HEK293 (cell line): Measurements from ENCODE around the gene SYNE2.

Source experiments
- IKZF3 ChIP-seq: fragments of 450-650 bp; IDR thresholded peaks from 2 replicates; pipeline ENCODE4 v1.5.0; 2018; ENCODE audit warnings: missing biosample characterization, mild to moderate bottlenecking, missing genetic modification characterization, moderate library complexity
- KLF17 ChIP-seq: fragments of 450-650 bp; formaldehyde crosslinking; IDR thresholded peaks from 2 replicates; pipeline ENCODE4 v1.5.1; 2016; ENCODE audit warnings: missing biosample characterization, missing genetic modification characterization
- KLF9 ChIP-seq: fragments of 450-650 bp; formaldehyde crosslinking; IDR thresholded peaks from 2 replicates; pipeline ENCODE4 v1.5.1; 2016; ENCODE audit warnings: missing biosample characterization, missing genetic modification characterization, low read depth
- MYNN ChIP-seq: fragments of 450-650 bp; formaldehyde crosslinking; IDR thresholded peaks from 2 replicates; pipeline ENCODE4 v1.5.1; 2016; ENCODE audit warnings: missing biosample characterization, missing genetic modification characterization, borderline replicate concordance
- OVOL3 ChIP-seq: fragments of 450-650 bp; formaldehyde crosslinking; IDR thresholded peaks from 2 replicates; pipeline ENCODE4 v1.5.1; 2016; ENCODE audit warnings: missing biosample characterization, missing genetic modification characterization
- PRDM1 ChIP-seq: fragments of 450-650 bp; formaldehyde crosslinking; IDR thresholded peaks from 2 replicates; pipeline ENCODE4; 2016; ENCODE audit warnings: missing biosample characterization, missing genetic modification characterization
- REST ChIP-seq: fragments of 450-650 bp; formaldehyde crosslinking; IDR thresholded peaks from 2 replicates; pipeline ENCODE4 v1.5.1; 2016; ENCODE audit warnings: missing biosample characterization, missing genetic modification characterization
- ZBTB8A ChIP-seq: fragments of 450-650 bp; formaldehyde crosslinking; IDR thresholded peaks from 2 replicates; pipeline ENCODE4 v1.5.1; 2016; ENCODE audit warnings: missing biosample characterization, missing genetic modification characterization
- ZFP3 ChIP-seq: fragments of 450-650 bp; formaldehyde crosslinking; IDR thresholded peaks from 2 replicates; pipeline ENCODE4 v1.5.1; 2016; ENCODE audit warnings: low read depth, missing biosample characterization, missing genetic modification characterization
- ZFP41 ChIP-seq: fragments of 450-650 bp; formaldehyde crosslinking; IDR thresholded peaks from 2 replicates; pipeline ENCODE4 v1.5.1; 2016; ENCODE audit warnings: missing biosample characterization, missing genetic modification characterization, borderline replicate concordance
- ZIC2 ChIP-seq: fragments of 450-650 bp; formaldehyde crosslinking; IDR thresholded peaks from 2 replicates; pipeline ENCODE4 v1.5.1; 2016; ENCODE audit warnings: missing biosample characterization, missing genetic modification characterization
- ZNF133 ChIP-seq: fragments of 450-650 bp; formaldehyde crosslinking; IDR thresholded peaks from 2 replicates; pipeline ENCODE4 v1.5.1; 2016; ENCODE audit warnings: missing biosample characterization, missing genetic modification characterization
- ZNF18 ChIP-seq: fragments of 450-650 bp; formaldehyde crosslinking; IDR thresholded peaks from 2 replicates; pipeline ENCODE4 v1.5.1; 2016; ENCODE audit warnings: missing biosample characterization, missing genetic modification characterization
- ZNF214 ChIP-seq: fragments of 450-650 bp; formaldehyde crosslinking; IDR thresholded peaks from 2 replicates; pipeline ENCODE4 v1.5.1; 2017; ENCODE audit warnings: missing biosample characterization, mild to moderate bottlenecking, missing genetic modification characterization, borderline replicate concordance
- ZNF223 ChIP-seq: fragments of 450-650 bp; formaldehyde crosslinking; IDR thresholded peaks from 2 replicates; pipeline ENCODE4 v1.5.1; 2016; ENCODE audit warnings: missing biosample characterization, missing genetic modification characterization
- ZNF292 ChIP-seq: fragments of 450-650 bp; formaldehyde crosslinking; IDR thresholded peaks from 2 replicates; pipeline ENCODE4 v1.5.1; 2016; ENCODE audit warnings: low read depth, missing biosample characterization, missing genetic modification characterization, borderline replicate concordance
- ZNF311 ChIP-seq: fragments of 450-650 bp; formaldehyde crosslinking; IDR thresholded peaks from 2 replicates; pipeline ENCODE4 v1.5.1; 2017; ENCODE audit warnings: missing biosample characterization, missing genetic modification characterization, borderline replicate concordance
- ZNF324 ChIP-seq: fragments of 450-650 bp; formaldehyde crosslinking; IDR thresholded peaks from 2 replicates; pipeline ENCODE4 v1.5.1; 2016; ENCODE audit warnings: missing biosample characterization, missing genetic modification characterization
- ZNF335 ChIP-seq: fragments of 450-650 bp; formaldehyde crosslinking; conservative IDR thresholded peaks from 2 replicates; pipeline ENCODE4 v1.5.1; 2016; ENCODE audit warnings: missing biosample characterization, missing genetic modification characterization
- ZNF433 ChIP-seq: fragments of 450-650 bp; formaldehyde crosslinking; IDR thresholded peaks from 2 replicates; pipeline ENCODE4 v1.5.1; 2016; ENCODE audit warnings: missing biosample characterization, missing genetic modification characterization, low read depth
- ZNF449 ChIP-seq: fragments of 450-650 bp; formaldehyde crosslinking; IDR thresholded peaks from 2 replicates; pipeline ENCODE4 v1.5.1; 2017; ENCODE audit warnings: missing biosample characterization, mild to moderate bottlenecking, missing genetic modification characterization, moderate library complexity
- ZNF580 ChIP-seq: fragments of 450-650 bp; formaldehyde crosslinking; IDR thresholded peaks from 2 replicates; pipeline ENCODE4 v1.5.1; 2016; ENCODE audit warnings: missing biosample characterization, missing genetic modification characterization
- ZNF610 ChIP-seq: fragments of 450-650 bp; formaldehyde crosslinking; IDR thresholded peaks from 2 replicates; pipeline ENCODE4 v1.5.1; 2016; ENCODE audit warnings: missing biosample characterization, missing genetic modification characterization, borderline replicate concordance
- ZNF639 ChIP-seq: fragments of 450-650 bp; formaldehyde crosslinking; IDR thresholded peaks from 2 replicates; pipeline ENCODE4 v1.5.1; 2016; ENCODE audit warnings: missing biosample characterization, missing genetic modification characterization
- ZNF707 ChIP-seq: fragments of 450-650 bp; formaldehyde crosslinking; IDR thresholded peaks from 2 replicates; pipeline ENCODE4 v1.5.1; 2016; ENCODE audit warnings: missing biosample characterization, missing genetic modification characterization
- ZNF76 ChIP-seq: fragments of 450-650 bp; formaldehyde crosslinking; IDR thresholded peaks from 2 replicates; pipeline ENCODE4; 2016; ENCODE audit warnings: low read depth, missing biosample characterization, missing genetic modification characterization, borderline replicate concordance
- ZNF792 ChIP-seq: fragments of 450-650 bp; formaldehyde crosslinking; IDR thresholded peaks from 2 replicates; pipeline ENCODE4 v1.5.1; 2016; ENCODE audit warnings: missing biosample characterization, missing genetic modification characterization
- ZSCAN16 ChIP-seq: fragments of 450-650 bp; formaldehyde crosslinking; IDR thresholded peaks from 2 replicates; pipeline ENCODE4 v1.5.1; 2016; ENCODE audit warnings: missing biosample characterization, missing genetic modification characterization
- ZSCAN18 ChIP-seq: fragments of 450-650 bp; formaldehyde crosslinking; IDR thresholded peaks from 2 replicates; pipeline ENCODE4 v1.5.1; 2016; ENCODE audit warnings: missing biosample characterization, missing genetic modification characterization

SYNE2 gene

GRCh38 chr14:63853831-63854293, 1.1 kb downstream of the SYNE2 start (continued):
- TF ChIP-seq ZNF311 (tag by site-specific recombination): no peak
- TF ChIP-seq ZNF707 (tag by site-specific recombination): no peak
- no peak for TF ChIP-seq ZFP41 (tag by site-specific recombination)
- no peak for TF ChIP-seq IKZF3 (tag by site-specific recombination)
- no peak for TF ChIP-seq ZSCAN16 (tag by site-specific recombination)
- no peak for TF ChIP-seq ZNF792
- no peak for TF ChIP-seq ZFP3
- TF ChIP-seq ZSCAN18 (tag by site-specific recombination): no peak
- TF ChIP-seq MYNN (tag by site-specific recombination): no peak
- TF ChIP-seq OVOL3 (tag by site-specific recombination): no peak
- TF ChIP-seq ZNF580 (tag by site-specific recombination): no peak
- peak; percentile 61 for TF ChIP-seq ZNF335 (tag by site-specific recombination)
- TF ChIP-seq ZNF449 (tag by site-specific recombination): no peak
- no peak for TF ChIP-seq ZNF292
- no peak; the same call in 1 of the 2 replicates for TF ChIP-seq REST (tag by site-specific recombination)
- peak; percentile 34; the same call in 1 of the 2 replicates for TF ChIP-seq ZNF76 (tag by site-specific recombination)
- peak; percentile 47 for TF ChIP-seq ZBTB8A (tag by site-specific recombination)
- TF ChIP-seq KLF17 (tag by site-specific recombination): no peak
- TF ChIP-seq ZNF324 (tag by site-specific recombination): no peak
- no peak for TF ChIP-seq ZNF223 (tag by site-specific recombination)
- peak; percentile 34; the same call in 1 of the 2 replicates for TF ChIP-seq ZIC2
- peak; percentile 24; the same call in 1 of the 2 replicates for TF ChIP-seq ZNF639
- TF ChIP-seq ZNF433: no peak
- peak; percentile 75 for TF ChIP-seq PRDM1 (tag by site-specific recombination)
- TF ChIP-seq KLF9 (tag by site-specific recombination): no peak
- 0 out of 2 replicates have a peak, but pooled peaks have one; percentile 62 for TF ChIP-seq ZNF610 (tag by site-specific recombination)
- no peak for TF ChIP-seq ZNF133 (tag by site-specific recombination)
- no peak for TF ChIP-seq ZNF18 (tag by site-specific recombination)
- TF ChIP-seq ZNF214 (tag by site-specific recombination): no peak
